ENCODE data around the gene HNRNPA2B1.
"Not testable (repeated sequence)": the region's sequence is repeated elsewhere in the genome, so short reads cannot be mapped to it uniquely, and the experiment has no call there.

HNRNPA2B1 gene

DNA sequence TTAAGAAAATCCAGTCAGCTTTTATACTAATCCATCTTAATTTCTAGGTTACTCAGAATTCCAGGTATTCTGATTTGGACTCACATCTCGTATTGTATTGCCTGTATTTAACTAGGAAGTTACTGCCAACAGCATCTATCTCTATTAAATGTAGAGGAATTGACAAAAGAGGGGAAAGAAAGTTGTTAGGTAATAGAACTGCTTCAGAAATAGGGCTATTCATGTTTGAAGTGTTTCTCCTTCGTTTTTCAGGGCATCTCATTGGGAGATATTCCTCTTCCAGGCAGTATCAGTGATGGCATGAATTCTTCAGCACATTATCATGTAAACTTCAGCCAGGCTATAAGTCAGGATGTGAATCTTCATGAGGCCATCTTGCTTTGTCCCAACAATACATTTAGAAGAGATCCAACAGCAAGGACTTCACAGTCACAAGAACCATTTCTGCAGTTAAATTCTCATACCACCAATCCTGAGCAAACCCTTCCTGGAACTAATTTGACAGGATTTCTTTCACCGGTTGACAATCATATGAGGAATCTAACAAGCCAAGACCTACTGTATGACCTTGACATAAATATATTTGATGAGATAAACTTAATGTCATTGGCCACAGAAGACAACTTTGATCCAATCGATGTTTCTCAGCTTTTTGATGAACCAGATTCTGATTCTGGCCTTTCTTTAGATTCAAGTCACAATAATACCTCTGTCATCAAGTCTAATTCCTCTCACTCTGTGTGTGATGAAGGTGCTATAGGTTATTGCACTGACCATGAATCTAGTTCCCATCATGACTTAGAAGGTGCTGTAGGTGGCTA lies 16.1 kb downstream of the HNRNPA2B1 start:
- not testable (repeated sequence) for ATAC-seq

DNA sequence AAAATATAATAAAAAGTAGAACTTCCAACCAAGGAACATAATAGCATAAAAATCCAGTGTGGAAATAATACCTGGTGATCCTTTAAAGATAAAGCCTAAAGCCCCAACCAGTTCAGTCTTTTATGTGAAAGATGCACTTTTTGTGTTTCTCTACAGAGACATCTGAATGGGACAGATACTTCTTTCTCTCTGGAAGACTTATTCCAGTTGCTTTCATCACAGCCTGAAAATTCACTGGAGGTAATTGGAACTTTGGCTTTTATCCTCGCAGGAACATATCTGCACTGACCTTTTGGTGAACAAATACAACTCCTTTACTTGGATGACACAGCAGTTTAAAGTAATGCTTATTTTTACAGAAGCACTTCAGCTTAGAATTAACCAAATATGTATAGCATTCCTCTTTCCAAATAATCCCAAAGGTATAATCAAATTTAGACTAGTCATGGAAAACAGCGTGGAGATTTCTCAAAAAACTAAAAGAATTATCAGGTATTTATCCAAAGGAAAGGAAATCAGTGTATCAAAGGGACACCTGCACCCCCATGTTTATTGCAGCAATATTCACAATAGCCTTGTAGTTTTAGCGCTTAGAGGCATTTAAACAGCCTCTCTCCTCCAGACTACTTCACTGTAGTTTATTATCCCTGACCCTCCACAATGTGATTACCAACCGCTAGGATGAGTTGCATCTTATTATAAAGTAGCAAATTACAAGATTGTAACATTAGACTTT lies 16.8 kb downstream of the HNRNPA2B1 start:
- no peak for ATAC-seq

DNA sequence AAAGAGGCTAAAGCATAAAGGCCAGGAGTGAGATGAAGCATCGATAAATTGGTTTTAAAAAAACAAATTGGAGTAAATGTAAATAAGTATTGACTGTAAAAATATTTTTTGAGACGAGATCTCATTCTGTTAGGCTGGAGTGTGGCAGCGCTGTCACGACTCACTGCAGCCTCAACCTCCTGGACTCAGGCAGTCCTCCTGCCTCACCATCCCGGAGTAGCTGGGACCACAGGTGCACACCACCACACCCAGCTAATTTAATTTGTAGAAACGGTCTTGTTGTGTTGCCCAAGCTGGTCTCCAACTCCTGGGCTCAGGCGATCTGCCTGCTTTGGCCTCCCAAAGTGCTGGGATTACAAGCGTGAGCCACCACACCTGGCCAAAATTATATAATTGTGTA lies 17.8 kb downstream of the HNRNPA2B1 start:
- ATAC-seq, result no peak

DNA sequence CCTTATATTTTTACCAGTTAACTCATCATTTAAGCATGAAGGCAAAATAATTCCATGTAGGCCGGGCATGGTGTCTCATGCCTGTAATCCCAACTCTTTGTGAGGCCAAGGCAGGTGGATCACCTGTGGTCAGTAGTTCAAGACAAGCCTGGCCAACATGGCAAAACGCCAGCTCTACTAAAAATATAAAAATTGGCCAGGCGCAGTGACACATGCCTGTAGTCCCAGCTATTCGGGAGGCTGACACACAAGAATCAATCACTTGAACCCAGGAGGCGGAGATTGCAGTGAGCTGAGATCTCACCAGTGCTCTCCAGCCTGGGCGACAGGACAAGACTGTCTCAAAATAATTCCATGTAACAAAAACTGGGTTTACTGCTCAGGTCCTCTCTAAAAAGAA lies 18.3 kb downstream of the HNRNPA2B1 start:
- ATAC-seq, result no peak

DNA sequence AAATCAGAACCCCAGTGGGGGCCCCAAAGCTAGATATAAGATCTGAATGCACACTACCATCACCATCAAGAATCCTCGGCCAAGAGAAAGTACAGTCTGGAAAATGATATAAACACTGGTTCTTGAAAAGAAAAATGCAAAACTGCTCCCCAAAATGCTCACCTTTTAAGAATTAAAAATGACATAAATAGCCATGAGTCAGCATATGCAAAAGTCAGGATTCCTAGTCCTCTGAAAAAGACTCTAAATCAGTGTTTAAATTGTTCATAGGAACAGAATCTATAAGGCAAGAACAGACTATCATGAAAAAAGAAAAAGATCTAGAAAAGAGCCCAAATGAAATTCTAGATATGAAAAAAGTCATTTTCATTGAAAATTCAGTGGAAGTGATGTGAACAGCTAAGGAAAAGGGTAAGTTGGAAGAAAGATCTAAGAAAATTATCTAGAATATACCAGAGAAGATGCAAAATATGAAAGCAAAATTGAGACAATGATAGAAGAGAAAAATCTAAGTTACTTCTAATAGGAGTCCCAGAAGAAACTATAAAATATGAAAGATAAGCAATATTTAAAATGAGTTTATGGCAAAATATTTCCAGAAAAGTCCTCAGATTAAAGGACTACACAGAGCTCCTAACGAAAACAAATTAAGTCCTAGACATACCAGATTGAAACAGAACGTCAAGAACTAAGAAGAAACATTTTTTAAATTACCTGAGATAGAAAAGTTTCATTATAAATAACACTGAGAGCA lies 18.9 kb downstream of the HNRNPA2B1 start:
- no peak for ATAC-seq

DNA sequence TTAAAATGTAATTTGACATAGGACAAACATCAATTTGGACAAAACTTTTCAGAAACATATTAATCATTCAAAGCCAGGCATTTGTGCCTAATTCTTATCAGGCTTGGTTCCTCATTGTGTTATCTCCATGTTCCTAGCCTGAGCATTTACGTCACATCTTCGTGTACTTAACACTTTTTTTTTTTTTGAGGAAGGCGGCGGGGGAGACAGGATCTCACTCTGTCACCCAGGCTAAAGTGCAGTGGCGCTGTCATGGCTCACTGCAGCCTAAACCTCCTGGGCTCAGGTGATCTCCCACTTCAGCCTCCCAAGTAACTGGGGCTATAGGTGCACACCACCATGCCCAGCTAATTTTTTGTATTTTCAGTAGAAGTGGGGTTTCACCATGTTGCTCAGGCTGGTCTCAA lies 19.8 kb downstream of the HNRNPA2B1 start:
- no peak for ATAC-seq

DNA sequence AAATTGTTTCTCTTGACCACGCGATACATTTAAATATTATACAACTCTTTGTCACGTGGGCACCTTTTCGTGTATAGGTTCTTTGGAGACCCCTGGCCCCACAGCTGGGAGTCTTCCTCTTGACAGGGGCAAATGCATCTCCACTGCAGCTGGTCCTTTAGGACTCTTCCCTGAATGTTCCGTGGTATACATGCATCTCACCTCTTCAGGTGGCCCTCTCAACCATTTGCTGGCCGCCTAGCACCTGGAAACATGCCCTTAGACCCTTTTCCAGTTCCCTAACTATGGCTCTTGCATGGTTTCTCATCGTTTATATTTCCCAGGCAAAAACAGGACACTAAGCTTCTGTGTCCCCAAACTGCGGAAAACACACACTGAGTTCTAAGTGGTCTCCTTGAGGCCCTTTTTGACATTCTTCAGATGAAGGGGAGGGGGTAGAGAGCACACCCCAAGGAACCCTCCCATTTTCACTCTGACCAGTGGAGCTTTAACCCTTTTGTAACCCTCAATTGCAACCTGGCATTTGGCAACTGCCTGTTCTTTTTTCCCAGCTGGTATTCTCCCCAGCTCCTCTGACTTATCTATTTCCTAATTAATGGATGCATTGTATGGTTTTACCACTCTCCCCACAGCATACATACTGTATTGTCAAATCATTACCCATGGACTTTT lies 20.6 kb downstream of the HNRNPA2B1 start:
- ATAC-seq, result no peak

DNA sequence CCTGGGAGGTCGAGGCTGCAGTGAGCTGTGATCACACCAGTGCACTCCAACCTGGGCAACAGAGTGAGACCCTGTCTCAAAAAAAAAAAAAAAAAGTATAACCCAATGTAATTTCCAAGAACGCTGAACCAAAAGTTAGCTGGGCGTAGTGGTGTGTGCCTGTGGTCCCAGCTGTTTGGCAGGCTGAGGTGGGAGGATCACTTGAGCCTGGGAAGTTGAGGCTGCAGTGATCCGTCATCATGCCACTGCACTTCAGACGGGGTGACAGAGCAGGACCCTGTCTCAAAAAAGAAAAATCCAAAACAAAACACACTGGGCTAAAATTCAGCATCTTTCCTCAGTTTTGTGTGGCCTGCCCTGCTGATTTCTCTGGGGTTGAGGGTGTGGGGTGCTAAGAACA lies 21.1 kb downstream of the HNRNPA2B1 start:
- no peak for ATAC-seq

DNA sequence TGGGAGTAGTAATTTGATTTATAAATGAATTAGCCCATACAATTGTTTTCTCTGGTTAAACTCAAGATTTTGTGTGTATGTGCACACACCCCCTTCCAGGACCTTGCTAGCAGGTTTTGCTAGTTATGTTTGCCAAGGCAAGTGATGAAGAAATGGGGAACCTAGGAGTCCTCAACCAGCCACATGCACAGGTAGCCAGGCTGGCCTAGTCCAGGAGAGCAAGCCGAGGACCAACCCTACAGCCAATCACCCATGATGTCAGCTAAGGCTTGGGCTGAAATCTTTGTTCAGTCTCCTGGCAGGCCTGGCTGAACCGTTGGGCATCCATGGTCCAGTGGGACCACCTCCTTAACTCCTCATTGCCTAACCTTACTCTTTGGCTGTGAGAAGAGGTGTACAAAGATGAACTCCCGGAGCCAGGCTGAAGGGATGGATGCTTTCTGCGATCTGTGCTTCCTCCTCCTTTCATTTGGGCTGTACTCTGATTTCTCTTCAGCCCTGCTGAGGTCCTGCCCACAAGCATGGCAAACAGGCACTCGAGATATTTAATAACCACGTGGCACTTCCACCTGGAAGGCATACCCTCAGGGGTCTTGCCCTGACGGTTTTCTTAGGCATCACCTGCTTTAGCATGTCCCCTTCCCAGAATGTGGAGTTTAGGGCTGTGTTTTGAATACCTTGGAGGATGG lies 22.1 kb downstream of the HNRNPA2B1 start:
- ATAC-seq, result no peak

DNA sequence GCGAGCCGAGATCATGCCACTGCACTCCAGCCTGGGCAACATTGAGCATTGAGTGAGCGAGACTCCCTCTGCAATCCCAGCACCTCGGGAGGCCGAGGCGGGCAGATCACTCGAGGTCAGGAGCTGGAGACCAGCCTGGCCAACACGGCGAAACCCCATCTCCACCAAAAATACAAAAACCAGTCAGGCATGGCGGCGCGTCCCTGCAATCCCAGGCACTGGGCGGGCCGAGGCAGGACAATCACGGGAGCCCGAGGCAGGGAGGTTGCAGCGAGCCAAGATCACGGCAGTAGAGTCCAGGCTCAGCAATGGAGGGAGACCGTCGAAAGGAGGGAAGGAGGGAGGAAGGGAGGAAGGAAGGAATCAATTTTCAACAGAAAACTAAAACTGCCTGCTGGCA lies 23.3 kb downstream of the HNRNPA2B1 start:
- ATAC-seq, result not testable (repeated sequence)

DNA sequence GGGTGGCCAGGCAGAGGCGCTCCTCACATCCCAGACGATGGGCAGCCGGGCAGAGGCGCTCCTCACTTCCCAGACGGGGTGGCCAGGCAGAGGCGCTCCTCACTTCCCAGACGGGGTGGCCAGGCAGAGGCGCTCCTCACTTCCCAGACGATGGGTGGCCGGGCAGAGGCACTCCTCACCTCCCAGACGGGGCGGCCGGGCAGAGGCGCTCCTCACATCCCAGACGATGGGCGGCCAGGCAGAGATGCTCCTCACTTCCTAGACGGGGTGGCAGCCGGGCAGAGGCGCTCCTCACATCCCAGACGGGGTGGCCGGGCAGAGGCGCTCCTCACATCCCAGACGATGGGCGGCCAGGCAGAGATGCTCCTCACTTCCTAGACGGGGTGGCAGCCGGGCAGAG lies 23.9 kb downstream of the HNRNPA2B1 start:
- ATAC-seq, result not testable (repeated sequence)

DNA sequence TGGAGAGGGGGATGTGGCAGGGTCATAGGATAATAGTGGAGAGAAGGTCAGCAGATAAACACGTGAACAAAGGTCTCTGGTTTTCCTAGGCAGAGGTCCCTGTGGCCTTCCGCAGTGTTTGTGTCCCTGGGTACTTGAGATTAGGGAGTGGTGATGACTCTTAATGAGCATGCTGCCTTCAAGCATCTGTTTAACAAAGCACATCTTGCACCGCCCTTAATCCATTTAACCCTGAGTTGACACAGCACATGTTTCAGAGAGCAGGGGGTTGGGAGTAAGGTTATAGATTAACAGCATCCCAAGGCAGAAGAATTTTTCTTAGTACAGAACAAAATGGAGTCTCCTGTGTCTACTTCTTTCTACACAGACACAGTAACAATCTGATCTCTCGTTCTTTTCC lies 24.6 kb downstream of the HNRNPA2B1 start:
- ATAC-seq, result not testable (repeated sequence)

DNA sequence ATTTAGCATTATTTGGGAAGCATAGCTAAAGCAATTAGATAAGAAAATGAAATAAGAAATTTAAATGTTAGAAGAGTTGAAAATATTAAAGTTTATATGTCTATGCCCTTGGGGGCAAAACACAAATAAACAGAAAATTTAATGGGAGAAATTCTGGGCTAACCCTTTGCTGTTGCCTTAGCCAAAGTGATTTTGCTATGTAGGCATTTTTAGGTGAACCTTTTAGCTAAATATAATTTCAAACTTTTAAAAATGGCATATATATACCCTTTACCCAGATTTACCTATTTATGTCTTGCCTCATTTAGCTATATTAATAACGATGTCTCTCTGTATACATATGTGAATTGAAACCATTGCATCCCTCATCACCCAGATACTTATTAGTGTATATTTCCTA lies 28.5 kb downstream of the HNRNPA2B1 start:
- no peak for ATAC-seq

DNA sequence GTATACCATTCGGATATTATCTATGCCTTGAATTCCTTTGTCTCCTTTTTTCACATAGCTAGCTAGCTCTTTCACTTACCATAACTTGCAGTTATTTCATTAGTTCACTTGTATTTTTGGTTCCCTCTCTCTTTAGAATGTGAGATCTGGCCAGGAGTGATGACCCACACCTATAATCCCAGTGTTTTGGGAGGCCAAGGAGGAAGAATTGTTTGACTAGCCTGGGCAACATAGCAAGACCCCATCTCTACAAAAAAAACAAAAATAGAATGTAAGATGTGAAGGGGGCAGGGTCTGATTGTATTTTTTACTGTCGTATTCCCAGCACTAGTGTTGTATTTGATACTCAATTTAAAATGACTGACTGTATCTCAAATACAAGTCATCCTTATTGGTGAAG lies 28.9 kb downstream of the HNRNPA2B1 start:
- no peak for ATAC-seq

DNA sequence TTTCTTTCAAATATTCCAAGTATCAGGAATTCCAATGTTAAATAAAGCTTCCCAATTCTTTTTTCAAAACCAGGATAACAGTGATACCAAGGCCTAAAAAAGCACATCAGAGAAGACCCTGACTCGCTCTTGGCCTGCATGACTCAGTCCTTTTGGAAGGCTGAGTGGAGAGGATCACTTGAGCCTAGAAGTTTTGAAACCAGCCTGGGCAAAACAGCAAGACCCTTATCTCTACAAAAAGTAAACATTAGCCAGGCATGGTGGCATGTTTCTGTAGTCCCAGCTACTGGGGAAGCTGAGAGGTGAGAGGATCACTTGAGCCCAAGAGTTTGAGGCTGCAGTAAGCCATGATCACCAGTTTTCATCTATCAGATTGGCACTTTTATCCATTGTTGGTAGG lies 29.9 kb downstream of the HNRNPA2B1 start:
- no peak for ATAC-seq

DNA sequence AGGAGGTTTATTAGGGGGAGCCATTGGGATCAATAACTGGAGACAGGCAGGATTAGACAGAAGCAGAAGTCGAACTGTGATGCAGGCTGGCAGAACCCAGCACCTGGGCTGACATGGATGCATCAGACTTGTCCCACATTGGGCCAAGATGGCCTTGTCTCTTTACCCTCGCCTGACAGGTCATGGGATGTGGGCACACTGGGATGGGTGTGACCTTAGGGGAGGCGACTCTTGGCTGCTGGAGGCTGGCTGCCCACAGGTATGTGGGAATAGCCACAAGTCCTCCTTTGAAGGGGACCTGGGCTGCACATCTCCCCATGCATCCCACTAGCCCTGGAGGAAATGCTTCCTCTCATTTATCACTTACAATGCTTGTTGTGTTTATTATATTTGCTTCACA lies 31.3 kb downstream of the HNRNPA2B1 start:
- no peak for ATAC-seq

DNA sequence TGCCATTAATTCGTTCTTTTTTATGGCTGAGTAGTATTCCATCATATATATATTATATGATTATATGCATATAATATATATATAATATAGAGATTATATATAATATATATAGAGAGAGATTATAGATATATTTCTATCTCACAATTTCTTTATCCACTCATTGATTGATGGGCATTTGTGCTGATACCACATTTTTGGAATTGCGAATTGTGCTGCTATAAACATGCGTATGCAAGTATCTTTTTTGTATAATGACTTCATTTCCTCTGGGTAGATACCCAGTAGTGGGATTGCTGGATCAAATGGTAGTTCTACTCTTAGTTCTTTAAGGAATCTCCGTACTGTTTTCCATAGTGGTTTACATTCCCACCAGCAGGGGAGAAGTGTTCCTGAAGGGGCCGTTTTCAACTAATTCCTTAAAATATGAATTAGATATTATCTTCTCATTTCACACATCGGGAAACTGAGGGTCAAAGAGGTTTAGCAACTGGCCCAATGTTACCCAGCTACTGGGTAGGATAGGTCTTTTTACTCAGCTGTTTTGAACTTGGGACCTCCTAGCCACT lies 32.0 kb downstream of the HNRNPA2B1 start:
- ATAC-seq, result no peak

DNA sequence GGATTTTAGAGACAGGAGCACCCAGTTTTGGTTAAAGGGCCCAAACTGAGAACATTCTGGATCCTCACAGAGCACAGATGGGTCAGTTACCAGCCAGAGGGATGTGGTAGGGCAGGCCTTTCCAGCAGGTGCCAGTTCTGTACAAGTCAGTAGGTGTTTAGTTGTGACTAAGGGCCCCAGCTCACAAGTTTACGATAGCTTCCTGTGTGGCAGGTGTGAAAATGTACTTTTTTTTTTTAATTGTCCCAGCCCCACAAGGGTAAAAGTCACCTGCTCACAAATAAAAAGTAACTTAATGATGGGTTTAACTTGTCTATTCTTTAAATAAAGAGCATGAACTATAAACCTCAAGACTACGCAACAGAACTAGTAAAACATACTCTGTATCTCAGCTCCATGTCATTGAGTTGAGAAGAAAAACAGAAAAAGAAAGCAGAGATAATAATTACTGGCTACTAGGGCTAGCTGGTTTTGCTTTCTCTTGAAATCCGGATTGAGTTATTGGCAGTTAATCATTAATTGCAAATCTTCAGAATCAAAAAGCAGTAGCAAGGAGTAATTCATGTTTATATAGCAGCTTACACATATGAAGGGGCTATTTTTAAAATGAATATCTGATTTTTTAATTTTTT lies 33.1 kb downstream of the HNRNPA2B1 start:
- peak; percentile 89 to 90 for ATAC-seq

DNA sequence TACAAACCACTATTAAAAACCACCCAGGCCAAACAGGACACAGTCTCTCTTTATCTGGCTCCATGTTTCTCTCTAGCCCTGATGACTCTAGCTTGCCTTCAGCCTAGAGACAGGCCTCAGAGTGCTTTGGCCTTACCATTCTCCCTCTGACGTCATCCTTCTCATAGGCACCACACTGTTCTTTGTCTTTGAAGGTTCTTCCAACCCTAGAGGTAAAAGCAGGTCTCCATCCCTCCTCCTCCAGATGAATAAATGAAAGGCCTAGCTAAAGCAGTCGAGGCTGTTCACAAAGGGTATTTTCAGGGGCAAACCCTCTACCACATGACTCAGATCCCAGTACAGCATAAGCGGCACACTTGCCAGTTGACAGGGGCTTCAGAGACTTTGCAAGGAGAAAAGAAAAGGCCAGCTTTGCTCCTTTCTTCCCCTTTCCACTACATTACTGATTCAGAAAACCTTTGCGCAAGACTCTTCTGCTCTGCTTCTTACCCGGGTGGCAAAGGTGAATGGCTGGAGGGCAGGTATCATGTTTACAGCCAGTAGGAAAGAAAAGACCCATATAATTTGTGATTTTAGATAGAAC lies 33.8 kb downstream of the HNRNPA2B1 start:
- ATAC-seq, result peak; percentile 76 to 80

DNA sequence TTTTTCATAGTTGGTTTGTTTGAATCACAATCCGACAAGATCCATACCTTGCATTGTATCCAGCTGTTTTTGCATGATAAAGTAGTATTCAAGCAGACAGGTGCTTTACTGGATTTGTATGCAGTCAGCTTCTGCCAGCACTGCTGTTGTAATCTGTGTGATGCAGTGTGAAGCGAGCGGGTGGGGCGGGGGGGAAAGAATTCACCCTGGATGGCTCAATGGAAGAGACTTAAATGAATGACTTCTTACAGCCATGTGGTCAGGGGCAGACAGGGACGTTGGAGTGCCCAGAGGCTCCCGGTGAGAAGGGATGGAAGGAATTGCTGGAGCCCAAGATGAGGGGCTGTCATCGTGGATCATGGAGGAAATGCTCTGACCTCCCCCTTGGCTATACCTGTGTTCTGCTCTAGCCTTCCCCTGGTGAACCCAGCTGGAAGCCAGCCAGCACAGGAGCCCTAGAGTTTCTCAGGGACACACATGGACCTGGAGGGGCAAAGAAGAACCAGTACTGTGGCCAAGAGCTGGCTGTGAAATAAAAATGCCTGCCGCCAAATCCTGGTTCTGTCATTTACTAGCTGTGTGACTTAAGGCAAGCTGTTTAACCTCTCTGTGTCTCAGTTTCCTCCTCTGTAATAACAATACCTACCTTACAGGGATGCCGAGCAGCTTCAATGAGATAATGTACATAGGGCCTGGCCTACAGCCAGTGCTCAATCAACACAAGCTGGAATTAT lies 34.4 kb downstream of the HNRNPA2B1 start:
- no peak for ATAC-seq

All from activated CD4-positive, CD25-positive, alpha-beta regulatory T cell treated with anti-CD3 and anti-CD28 coated beads, Interleukin-2, amount 50 U/mL, for 24 hours (primary cell).